CD4-positive, alpha-beta T cell treated with Interleukin-6 at 100 ng/mL for 8 hours (primary cell): ENCODE data around the gene COQ8B.

Experiments used
- DNase-seq: peaks from one replicate; pipeline ENCODE4 v3.0.0-alpha.2; 2020; ENCODE audit warnings: mixed read lengths, low spot score

Gene COQ8B

GRCh38 chr19:40717880-40718773, 1.4 kb upstream of the COQ8B start:
- no peak for DNase-seq

DNA sequence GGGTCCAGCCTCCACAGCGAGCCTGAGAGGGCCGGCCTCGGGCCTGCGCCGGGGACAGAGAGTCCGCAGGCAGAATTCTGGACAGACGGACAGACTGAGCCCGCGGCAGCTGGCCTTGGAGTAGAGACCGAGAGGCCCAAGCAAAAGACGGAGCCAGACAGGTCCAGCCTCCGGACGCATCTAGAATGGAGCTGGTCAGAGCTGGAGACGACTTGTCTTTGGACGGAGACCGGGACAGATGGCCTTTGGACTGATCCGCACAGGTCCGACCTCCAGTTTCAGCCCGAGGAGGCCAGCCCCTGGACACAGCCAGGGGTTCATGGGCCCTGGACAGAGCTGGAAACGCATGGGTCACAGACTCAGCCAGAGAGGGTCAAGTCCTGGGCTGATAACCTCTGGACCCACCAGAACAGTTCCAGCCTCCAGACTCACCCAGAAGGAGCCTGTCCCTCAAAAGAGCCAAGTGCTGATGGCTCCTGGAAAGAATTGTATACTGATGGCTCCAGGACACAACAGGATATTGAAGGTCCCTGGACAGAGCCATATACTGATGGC, 716 bp upstream of the COQ8B start:
- DNase-seq = no peak

DNA sequence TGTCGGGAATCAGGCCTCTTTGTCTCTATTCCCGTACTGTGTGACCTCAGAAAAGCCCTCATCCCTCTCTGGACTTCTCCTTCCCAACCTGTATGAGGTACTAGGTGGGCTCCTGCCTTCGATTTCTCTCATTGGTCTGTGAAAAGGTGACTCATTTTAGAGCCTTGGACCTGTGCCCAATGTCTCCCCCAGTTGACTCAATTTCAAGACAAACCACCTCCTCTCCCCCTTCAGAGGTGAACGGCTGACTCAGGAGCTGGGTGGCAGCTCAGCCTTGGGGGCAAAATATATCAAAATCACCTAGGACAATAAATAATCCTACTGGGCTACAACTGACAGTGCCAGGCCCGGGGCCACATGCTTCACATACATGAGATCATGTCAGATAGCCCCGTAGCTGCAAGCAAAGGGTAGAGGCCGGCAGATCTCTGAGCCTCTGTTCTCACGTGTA, 630 bp downstream of the COQ8B start:
- DNase-seq = peak; percentile 67

GRCh38 chr19:40714441-40715299, 2.0 kb downstream of the COQ8B start:
- DNase-seq = peak; percentile 94

- DNase-seq = no peak
Observed at GRCh38 chr19:40713939-40714338, 2.7 kb downstream of the COQ8B start.

- DNase-seq = no peak
Observed at GRCh38 chr19:40709817-40710216, 6.9 kb downstream of the COQ8B start.

DNA sequence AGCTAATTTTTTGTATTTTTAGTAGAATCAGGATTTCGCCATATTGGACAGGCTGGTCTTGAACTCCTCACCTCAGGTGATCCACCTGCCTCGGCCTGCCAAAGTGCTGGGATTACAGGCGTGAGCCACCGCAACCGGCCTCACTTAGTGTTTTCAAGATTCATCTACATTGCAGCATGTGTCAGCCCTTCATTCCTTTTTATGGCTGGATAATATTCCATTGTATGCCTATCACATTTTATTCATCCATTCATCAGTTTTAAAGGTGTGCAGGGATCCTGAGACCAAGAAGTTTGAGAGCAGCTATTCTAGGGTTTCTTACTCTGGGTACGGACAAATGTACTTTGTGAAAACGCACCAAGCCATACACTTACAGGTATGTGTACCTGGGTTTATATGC, 9.1 kb downstream of the COQ8B start:
- no peak for DNase-seq

GRCh38 chr19:40705950-40706619, 10.6 kb downstream of the COQ8B start:
- no peak for DNase-seq

GRCh38 chr19:40705362-40705651, 11.4 kb downstream of the COQ8B start:
- DNase-seq = no peak

DNA sequence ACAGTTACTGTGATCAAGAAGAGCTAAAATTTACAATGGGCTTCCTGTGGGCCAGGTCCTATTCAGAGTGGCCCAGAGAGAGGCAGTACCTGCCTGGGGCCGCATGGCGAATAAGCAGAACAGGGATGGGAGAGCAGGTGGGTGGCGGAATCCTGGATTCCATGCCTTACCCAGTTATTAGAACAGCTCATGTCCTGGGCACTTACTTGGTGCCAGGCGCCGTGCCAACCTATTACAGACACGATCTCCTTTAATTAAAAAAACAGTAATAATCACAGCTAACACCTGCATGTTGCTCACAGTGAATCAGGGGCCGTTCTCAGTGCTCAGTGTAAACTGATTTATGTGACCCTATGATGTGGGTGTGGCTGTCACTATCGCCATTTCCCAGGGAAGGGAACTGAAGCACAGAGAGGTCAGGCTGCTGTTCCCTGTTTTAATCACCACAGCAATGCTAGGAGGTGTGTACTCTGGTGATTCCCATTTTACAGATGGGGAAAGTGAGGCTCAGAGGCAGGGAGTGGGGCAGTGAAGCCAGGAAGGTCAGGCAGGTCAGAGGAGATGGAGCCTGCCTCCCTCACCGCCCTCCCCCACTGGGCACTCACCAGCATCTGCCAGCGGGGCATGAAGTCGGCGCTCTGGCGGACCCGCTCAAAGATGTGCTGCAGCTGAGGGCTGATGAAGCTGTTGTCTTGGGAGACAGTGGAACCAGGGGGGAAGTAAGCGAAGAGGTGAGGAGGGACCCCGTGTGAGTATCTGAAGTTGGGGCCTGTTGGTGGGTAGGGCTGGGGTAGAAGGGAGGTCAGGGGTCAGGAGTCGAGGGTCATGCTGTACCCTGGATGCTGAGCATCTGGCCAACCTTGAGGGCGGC, 12.0 kb downstream of the COQ8B start:
- DNase-seq = no peak

- DNase-seq = no peak
Observed at GRCh38 chr19:40703029-40703755, 13.5 kb downstream of the COQ8B start.

DNA sequence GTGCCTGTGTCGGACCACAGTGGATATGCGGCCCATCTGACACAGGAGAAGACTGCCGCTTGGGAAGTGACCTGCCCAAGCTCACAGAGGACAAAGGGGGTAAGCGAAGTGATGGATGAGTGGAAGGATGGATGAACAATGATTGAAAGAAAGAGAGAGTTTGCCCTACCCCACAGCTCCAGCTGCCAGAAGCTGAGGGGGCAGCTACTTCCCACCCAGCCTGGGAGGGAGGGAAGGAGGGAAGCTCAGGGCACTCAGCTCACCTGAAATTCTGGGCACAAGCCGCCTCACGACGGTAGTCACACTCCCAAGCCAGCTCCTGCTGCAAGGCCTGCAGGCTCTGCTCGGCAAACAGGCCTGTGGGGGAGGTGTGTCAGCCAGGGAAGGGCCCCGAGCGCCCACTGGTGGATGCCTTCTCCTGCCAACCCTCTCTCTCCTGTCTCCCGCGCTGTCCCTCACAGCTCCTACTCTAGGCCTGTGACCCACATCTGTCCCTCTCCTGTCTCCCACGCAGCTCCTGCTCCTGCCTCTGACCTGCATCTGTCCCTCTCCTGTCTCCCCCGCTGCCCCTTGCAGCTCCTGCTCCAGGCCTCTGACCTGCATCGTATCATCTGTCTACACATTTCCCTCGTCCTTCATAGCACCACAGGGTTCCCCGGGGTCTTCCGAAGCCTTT, 14.2 kb downstream of the COQ8B start:
- no peak for DNase-seq

- DNase-seq = no peak
Observed at GRCh38 chr19:40701758-40702157, 14.9 kb downstream of the COQ8B start.

GRCh38 chr19:40700083-40700482, 16.6 kb downstream of the COQ8B start:
- DNase-seq = no peak

- DNase-seq = no peak
Observed at GRCh38 chr19:40697007-40697406, 19.7 kb downstream of the COQ8B start.

GRCh38 chr19:40695881-40696280, 20.8 kb downstream of the COQ8B start:
- no peak for DNase-seq

DNA sequence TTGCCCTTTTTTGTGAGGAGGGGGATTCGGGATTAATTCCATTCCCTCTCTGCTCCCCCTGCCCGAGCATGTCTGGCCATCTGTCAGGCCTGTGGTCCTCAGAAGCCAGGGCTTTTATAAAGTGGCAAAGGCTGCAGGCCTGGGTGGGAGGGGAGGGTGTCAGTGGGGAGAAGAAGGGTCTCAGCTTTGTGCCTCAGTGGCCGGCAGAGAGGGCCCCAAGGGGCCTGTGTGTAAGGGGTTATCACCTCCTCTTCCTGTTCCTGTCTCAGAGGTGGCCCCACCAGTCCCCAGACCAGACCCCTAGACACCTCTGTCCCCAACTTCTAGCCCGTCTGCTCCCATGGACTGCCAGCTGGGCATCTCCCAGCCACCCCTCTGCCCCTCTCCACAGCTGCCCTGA, 22.8 kb downstream of the COQ8B start:
- no peak for DNase-seq

DNA sequence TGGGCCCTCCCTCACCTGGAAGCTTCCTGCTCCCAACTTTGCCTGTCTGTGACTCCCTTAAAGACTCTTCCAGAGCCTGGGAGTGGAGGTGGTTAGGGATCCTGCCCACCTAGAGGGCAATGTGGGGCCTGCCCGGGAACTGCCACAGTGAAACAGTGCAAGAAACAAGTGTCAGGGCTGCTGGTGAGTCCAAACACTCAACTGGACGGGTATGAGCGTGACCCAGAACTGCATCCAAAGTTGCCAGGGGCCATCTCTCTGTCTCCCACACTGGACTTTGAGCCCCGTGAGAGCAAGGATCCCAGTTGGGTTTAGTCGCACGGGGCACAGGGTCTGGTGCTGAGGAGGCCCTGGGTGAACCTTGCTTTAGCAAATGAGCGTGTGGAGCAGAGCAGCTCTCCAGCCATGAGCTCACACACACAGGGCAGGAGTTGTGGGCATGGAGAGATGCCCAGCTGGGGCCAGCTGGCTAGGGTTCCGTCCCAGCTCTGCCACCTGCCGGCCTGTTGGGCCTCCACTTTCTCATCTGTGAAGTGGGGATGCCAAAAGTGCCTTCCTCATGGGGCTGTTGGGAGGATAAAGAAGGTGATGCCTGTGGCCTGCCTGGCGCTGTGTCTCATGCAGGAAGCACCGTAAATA, 23.4 kb downstream of the COQ8B start:
- DNase-seq = no peak

DNA sequence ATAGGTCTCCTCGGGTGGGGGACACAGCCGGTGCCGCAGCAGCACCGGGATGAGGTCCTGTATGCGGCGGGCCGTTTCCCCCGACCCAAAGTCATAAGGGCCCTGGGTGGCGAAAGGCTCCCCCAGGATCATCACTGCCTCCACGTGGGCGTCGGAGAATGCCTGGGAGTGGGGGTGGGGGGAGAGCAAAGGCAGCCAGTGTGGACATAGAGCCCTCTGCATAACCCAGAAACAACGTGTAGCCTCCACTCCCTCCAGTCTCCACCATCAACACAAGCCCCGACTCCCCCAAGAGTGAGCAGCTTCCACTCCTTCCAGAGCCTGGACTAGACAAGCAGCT, 24.5 kb downstream of the COQ8B start:
- DNase-seq = no peak
